Activated T-cell treated with anti-CD3 and anti-CD28 coated beads, Interleukin-2, amount 50 U/mL, for 24 hours (primary cell): ENCODE data around the gene CTNNA3.

ENCODE experiments used
- DNase-seq: peaks from one replicate; pipeline ENCODE4 v3.0.0-alpha.2; 2020
- H3K27ac Mint-ChIP-seq: 2 replicates; pipeline ENCODE4 v1.8.0; 2020; ENCODE audit warnings: mild to moderate bottlenecking, mixed read lengths
- H3K27me3 Mint-ChIP-seq: 2 replicates; pipeline ENCODE4 v1.8.0; 2020; ENCODE audit warnings: mixed read lengths
- H3K36me3 Mint-ChIP-seq: 2 replicates; pipeline ENCODE4 v1.8.0; 2020; ENCODE audit warnings: low read depth, mixed read lengths
- H3K4me1 Mint-ChIP-seq: 2 replicates; pipeline ENCODE4 v1.8.0; 2020; ENCODE audit warnings: low read depth, mixed read lengths
- H3K4me3 Mint-ChIP-seq: 2 replicates; pipeline ENCODE4 v1.8.0; 2020; ENCODE audit warnings: mild to moderate bottlenecking, moderate library complexity, mixed read lengths
- H3K9me3 Mint-ChIP-seq: 2 replicates; pipeline ENCODE4 v1.8.0; 2020; ENCODE audit warnings: mixed read lengths

CTNNA3 gene

DNA sequence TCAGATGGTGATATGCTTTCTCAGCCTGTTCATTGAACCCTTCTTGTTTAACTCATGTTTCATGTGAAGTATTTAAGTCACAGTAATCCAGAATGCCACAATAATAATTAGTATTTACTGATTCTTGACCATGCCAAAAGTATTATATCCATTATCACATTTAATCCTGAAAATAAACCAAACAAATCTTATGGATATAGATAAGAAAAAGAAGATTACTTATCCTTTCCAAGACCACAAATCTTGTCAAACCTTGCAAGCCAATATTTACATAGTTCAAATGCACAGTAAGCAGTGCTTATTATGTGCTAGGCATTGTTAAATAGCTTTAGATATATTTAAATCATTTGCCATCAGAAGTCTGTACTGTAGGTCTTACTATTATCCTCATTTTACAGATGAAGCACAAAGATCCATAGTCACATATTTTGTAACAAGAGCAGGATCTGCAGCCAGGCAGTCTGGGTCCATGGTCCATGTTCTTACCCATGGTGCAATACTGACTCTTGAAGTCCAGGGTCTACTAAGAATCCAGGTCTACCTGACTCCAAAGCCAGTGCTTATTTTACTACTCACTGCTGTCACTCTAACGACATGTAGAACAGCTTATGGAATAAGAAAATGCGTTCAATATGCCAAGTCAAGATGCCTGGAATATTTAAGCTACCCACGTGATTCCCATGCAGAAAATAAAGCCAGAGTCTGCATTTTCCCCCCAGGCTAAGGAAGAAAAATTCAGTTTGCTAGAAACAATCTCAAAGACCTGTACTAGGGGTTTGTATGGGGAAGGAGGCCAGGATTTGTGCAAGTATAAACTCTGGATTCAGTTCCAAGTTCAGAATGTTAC lies 1755.0 kb downstream of the CTNNA3 start:
- H3K27me3 Mint-ChIP-seq: no peaks in the 10 kb centered on the region
- peaks cover 5% of the 10 kb centered on the region for H3K9me3 Mint-ChIP-seq
- no peaks in the 10 kb centered on the region for H3K4me1 Mint-ChIP-seq
- DNase-seq: no peak
- no peak overlapping the region for H3K4me3 Mint-ChIP-seq
- H3K36me3 Mint-ChIP-seq: no peaks in the 10 kb centered on the region
- no peak overlapping the region for H3K27ac Mint-ChIP-seq

DNA sequence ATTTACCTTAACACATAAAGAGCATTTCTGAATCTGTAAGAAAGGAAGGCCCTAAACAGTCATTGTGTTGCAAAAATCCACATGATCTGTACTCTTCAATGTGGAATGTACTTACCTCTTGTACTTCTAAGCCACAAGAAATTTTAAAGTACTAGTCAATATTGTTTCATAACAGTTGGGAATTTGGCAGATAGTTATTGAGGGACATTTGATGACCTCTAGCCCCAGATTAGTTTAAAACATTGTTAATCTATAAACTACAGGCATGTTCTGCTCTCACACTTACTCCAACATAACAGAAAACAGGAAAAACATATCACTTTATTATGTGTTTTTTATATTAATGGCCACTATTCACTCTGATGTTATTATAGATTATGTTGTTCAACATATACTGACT lies 1755.9 kb downstream of the CTNNA3 start:
- Mint-ChIP-seq H3K36me3 (no peaks in the 10 kb centered on the region), H3K4me1 (no peaks in the 10 kb centered on the region), H3K9me3 (peaks cover 5% of the 10 kb centered on the region)

DNA sequence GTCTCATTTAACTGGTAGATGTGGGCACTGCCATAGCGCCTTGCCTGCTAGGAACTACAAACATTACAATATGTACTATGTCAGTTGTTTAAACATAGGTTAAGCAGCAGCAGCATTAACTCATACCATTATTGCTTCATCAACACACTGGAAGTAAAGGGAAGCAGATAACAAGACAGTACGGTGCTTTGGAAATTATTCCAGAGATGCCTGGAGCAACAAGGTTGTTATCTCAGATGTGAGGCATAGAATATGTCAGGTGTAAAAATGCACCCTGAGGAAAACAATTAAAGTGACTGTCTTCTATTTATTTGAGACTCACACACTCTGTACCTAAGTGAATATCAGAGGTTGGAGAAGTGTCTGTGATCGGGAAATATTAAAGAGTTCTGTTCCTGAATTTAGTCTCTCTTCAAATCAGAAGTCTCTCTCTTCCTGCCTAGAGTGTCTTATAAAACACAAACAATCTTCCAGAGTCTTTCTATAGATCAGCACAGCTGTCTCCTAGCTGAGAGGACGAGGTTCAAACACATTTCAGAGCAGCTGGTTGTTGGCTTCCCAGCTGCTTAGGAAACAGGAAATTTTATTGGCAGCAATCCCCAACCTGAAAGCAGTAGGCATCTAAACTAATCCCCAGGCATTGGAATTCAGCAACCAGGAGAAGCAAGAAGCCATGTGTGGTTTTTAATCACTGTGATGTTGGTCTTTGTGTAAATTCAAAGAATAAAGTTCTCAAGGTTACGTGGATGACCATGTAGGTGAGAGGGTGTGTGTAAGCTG lies 1764.5 kb downstream of the CTNNA3 start:
- Mint-ChIP-seq H3K4me3 (no peak overlapping the region), H3K9me3 (peaks cover 2% of the 10 kb centered on the region), H3K36me3 (no peaks in the 10 kb centered on the region), H3K27ac (no peak overlapping the region), H3K27me3 (no peaks in the 10 kb centered on the region), H3K4me1 (no peaks in the 10 kb centered on the region)
- DNase-seq: no peak

More for the DNA sequence above, 1755.9 kb downstream of the CTNNA3 start:
- no peak overlapping the region for H3K4me3 Mint-ChIP-seq
- H3K27ac Mint-ChIP-seq: no peak overlapping the region
- no peaks in the 10 kb centered on the region for H3K27me3 Mint-ChIP-seq
- no peak for DNase-seq

DNA sequence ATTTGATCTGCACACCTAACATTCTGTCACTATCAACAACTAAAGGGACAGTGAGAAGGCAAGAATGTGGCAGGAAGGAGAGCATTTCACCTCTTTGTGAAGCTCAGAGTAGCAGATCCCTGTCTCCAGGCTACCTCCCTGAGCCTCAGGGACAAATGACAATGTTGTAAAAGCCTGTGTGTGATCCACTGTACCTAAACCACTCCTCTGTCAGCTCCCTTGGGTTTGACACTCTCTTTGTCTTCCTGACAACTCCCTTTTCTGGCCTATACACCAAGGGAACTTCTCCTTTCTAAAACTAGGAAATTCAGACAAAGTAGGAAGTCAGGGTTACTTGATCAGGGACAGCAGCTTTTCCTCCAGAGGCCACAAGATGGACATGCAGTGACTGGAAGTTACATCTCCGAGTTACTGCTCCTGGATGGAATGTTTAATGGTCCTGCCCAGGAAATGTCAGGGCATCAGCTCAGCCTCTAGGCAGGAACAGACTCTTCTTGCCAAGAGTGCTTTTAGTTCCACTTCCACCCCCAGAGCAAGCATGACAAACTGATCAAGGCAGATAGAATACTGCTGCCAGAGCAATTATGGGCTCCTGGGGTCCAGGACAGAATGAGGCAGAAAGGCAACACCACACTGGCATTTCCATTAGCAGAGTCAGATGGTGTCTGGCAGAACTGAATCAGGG lies 1784.7 kb downstream of the CTNNA3 start:
- DNase-seq: no peak

DNA sequence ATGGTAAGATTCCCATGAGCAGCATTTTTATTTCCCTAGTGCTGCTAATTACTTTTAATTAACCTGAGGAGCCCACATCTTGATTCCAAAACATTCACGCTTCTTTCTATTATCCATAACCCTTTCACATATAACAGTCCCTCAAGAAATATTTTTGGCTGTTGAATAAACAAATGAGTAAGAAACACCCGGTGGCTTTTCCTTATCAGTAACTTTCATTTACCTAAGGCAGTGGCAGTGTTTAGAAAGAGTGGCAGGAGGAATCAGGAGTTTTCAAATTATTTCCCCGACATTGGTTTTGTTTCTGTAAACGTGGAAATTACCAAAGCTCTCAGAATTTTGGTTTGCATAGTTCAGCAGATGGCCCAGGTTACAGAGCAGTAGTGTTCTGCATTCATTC lies 1785.8 kb downstream of the CTNNA3 start:
- Mint-ChIP-seq H3K27ac (no peak overlapping the region), H3K9me3 (peaks cover 6% of the 10 kb centered on the region), H3K27me3 (no peaks in the 10 kb centered on the region), H3K4me3 (no peak overlapping the region), H3K4me1 (no peaks in the 10 kb centered on the region), H3K36me3 (no peaks in the 10 kb centered on the region)
- no peak for DNase-seq

More for the DNA sequence above, 1784.7 kb downstream of the CTNNA3 start:
- Mint-ChIP-seq H3K27me3 (no peaks in the 10 kb centered on the region), H3K9me3 (peaks cover 6% of the 10 kb centered on the region), H3K27ac (no peak overlapping the region), H3K4me3 (no peak overlapping the region), H3K36me3 (no peaks in the 10 kb centered on the region), H3K4me1 (no peaks in the 10 kb centered on the region)

DNA sequence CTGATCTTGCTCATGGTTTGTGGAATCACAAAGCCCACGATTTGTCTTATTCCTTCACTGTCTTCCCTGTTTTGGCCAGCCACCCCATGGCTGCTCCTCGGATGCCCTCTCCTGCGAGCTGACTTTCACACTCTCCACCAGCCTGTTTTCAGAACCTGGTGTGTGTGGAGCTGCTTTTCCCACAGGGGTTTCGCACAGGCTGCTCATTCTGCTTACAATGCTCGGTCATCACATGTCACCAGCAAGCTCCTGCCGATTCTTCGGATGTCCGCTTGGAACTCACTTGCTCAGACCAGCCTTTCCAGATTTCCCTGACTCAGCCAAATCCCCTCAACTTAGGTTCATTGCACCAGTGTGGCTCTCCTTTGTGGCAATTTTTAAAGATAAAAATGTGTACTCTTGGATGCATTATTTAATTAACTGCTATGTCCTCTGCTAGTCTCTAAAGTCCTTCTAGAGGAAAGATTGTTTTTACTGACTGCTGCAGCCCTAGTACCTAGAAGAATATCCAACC lies 1788.7 kb downstream of the CTNNA3 start:
- H3K9me3 Mint-ChIP-seq: peaks cover 11% of the 10 kb centered on the region
- H3K36me3 Mint-ChIP-seq: no peaks in the 10 kb centered on the region
- H3K27ac Mint-ChIP-seq: no peak overlapping the region
- DNase-seq: no peak
- H3K4me1 Mint-ChIP-seq: no peaks in the 10 kb centered on the region
- H3K27me3 Mint-ChIP-seq: no peaks in the 10 kb centered on the region
- no peak overlapping the region for H3K4me3 Mint-ChIP-seq

DNA sequence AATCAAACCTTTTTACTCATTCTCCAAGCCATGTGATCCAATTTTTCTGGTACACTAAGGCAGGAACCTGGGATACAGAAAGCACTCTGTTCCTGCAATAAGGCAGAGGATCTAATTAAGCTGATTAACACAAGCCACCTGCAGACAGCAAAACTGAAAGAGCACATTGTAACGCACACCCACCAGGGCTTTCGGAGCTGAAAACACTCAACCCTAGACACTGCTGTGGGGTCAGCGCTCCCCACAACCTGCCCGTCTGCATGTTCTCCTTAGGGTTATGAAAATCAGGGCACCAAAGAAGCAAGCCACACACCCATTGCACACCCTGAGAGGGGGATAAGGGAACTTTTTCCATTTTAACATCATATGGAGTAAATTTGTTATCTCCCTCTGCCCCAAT lies 1792.4 kb downstream of the CTNNA3 start:
- Mint-ChIP-seq H3K27ac (no peak overlapping the region), H3K4me1 (no peaks in the 10 kb centered on the region), H3K9me3 (peaks cover 5% of the 10 kb centered on the region), H3K4me3 (no peak overlapping the region), H3K27me3 (no peaks in the 10 kb centered on the region), H3K36me3 (no peaks in the 10 kb centered on the region)
- DNase-seq: no peak

DNA sequence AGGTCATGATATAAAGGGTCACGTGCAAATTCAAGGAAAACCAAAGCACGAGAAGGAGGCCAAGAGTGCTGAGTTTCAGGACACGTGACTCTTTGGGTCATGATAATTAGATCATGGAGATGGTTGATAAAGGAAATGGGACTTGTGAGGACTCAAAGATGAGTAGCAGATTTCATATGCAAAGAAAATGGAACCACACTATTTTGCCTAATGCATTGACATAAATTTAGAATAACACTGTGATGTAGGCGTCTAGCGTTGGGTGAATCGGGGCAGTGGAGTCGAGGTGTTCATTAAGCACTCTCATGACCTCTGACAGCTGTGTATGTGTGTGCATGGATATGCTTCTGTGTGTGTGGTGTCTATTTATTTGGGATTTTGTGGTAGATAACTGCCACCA lies 1795.7 kb downstream of the CTNNA3 start:
- no peaks in the 10 kb centered on the region for H3K4me1 Mint-ChIP-seq
- H3K9me3 Mint-ChIP-seq: peaks cover 5% of the 10 kb centered on the region
- DNase-seq: no peak
- no peaks in the 10 kb centered on the region for H3K27me3 Mint-ChIP-seq
- no peak overlapping the region for H3K27ac Mint-ChIP-seq
- no peaks in the 10 kb centered on the region for H3K36me3 Mint-ChIP-seq
- no peak overlapping the region for H3K4me3 Mint-ChIP-seq

DNA sequence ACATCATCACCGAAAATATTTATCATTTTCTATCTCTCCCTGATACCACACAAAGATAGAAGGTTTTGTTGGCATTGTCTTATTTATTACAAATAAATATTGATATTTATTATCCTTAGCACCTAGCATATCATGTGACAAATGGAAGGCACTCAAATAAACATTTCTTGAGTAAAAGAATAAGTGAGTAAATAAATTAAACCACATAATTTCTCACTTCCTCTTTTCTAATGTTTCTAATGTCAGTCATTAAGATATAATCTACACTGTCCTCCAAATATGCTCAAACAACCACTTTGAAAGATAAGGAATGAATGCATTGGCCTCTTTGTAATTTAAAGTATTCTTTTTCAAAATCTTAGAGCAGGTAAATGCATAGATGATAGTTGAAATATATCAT lies 1797.9 kb downstream of the CTNNA3 start:
- Mint-ChIP-seq H3K4me3 (no peak overlapping the region), H3K4me1 (no peaks in the 10 kb centered on the region), H3K27ac (no peak overlapping the region), H3K27me3 (no peaks in the 10 kb centered on the region), H3K9me3 (no peaks in the 10 kb centered on the region), H3K36me3 (no peaks in the 10 kb centered on the region)
- no peak for DNase-seq

DNA sequence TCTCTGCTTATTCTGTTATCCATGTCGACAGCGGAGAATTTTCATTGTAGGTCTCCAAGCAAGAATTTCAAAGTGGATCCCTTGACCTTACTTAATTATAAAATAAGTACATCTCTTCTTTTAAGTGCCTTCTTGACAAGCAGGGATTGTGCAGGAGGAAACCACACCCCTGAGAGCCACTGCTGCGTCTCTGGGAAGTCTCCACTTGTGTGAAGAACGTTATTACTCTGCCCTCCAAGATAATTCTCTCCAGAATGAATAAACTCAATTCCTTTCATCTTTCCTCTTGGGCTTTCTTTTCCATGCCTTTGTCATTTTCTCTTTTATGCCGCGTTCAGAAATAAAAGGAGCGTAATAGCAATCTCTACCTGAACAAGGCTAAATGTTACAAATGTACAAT lies 1801.0 kb downstream of the CTNNA3 start:
- no peak overlapping the region for H3K27ac Mint-ChIP-seq
- no peak for DNase-seq
- no peaks in the 10 kb centered on the region for H3K9me3 Mint-ChIP-seq
- H3K36me3 Mint-ChIP-seq: no peaks in the 10 kb centered on the region
- no peaks in the 10 kb centered on the region for H3K4me1 Mint-ChIP-seq
- H3K4me3 Mint-ChIP-seq: no peak overlapping the region
- no peaks in the 10 kb centered on the region for H3K27me3 Mint-ChIP-seq

DNA sequence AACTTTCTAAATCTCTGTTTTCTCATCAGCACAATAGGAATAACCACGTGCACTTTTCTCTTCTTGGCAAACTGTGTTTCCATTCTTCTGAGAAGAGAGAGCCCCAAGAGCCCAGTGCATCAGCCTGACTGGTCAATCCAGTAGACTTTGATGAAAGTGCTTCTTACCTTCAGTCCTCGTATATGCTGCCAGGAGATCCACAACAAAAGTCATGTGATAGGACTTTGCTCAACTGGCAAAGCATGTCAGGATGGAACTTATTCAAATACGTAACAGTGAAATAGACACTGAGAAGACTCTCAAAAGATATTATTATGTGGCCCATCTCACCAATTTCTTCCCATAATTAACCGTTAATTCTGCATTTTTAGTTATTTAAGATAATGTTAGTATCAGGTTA lies 1801.6 kb downstream of the CTNNA3 start:
- Mint-ChIP-seq H3K36me3 (no peaks in the 10 kb centered on the region), H3K4me1 (no peaks in the 10 kb centered on the region), H3K27ac (no peak overlapping the region), H3K9me3 (no peaks in the 10 kb centered on the region), H3K27me3 (no peaks in the 10 kb centered on the region), H3K4me3 (no peak overlapping the region)
- DNase-seq: no peak

DNA sequence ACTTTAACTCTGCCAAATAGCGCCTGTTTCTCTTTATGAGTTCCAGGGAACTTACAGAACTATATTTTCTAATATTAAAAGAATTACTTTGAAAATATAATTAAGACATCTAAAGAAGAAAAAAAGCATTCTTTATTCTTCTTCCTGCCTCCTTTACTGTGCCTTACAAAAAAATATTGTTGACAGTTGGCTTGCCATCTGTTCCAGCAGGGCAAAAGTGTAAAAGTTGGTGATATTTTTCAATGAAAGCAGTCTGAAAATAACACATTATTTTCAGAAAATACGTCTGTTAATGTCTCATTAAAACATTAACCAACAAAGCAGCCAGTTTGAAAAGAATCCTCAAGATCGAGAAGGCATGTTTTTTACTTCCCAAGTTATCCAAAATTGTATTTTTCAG lies 1802.3 kb downstream of the CTNNA3 start:
- Mint-ChIP-seq H3K9me3 (no peaks in the 10 kb centered on the region), H3K4me1 (no peaks in the 10 kb centered on the region), H3K27me3 (no peaks in the 10 kb centered on the region), H3K4me3 (no peak overlapping the region), H3K27ac (no peak overlapping the region), H3K36me3 (no peaks in the 10 kb centered on the region)
- no peak for DNase-seq

DNA sequence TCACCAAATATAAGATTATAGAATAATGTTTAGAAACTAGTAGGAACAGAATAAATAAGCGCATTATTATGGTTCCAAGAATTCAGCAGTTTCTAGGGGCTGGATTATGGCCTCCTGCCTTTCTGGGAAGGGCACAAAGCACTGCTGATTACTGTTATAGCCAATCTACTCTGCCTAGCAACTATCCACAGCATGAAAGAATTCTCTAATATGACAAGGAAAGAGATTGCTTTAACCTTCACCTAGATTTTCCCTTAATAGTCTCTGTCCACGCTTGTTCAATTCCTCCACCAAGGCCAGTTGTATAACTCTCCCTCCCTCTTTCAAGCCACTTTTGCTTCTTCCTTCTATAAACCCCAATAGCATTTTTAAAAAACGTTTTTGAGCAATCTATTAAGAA lies 1803.7 kb downstream of the CTNNA3 start:
- Mint-ChIP-seq H3K4me3 (no peak overlapping the region), H3K27ac (no peak overlapping the region), H3K27me3 (no peaks in the 10 kb centered on the region), H3K4me1 (no peaks in the 10 kb centered on the region), H3K9me3 (no peaks in the 10 kb centered on the region), H3K36me3 (no peaks in the 10 kb centered on the region)
- DNase-seq: no peak

DNA sequence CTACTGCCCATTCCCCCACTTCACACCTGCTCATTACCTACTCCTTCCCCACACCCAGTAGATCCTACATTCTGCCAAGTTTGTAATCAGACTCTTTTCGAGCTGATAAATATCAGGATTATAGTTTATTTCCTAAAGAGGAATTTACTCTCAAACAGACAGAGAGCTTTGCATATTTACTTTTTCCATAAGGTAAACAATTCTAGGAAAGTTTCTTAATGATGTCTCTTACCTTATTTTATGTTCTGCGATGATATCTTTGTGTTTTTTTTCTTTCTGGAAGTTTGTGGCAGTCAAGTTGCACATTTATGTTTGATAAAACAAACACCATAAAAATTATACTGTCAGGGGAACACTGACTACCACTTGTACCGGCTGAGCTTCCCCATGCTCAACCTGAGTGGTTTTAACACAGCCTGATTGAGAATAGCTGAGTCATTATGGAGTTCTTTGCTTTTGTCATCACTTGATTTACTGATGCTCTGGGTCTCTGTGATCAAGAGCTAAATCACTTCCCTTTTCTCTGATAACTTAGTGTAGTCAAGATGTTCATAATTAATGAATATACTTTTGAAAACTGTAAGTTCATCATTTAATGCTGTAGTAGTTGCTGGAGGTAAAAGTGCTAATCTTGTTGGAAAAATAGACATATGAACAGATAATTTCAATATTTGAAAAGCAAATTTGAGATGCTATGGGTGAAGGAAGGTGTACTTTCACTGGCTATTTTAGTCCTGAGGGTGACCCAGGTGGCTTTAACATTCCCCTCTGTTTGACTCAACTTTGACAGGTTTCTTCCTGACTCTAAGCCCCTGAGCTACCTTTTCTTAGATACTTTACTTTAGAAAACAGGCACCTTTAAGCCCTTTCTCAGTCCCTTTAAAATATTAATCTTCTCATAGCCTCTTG lies 1804.7 kb downstream of the CTNNA3 start:
- no peak overlapping the region for H3K27ac Mint-ChIP-seq
- no peaks in the 10 kb centered on the region for H3K36me3 Mint-ChIP-seq
- H3K4me3 Mint-ChIP-seq: no peak overlapping the region
- no peaks in the 10 kb centered on the region for H3K9me3 Mint-ChIP-seq
- H3K4me1 Mint-ChIP-seq: no peaks in the 10 kb centered on the region
- no peaks in the 10 kb centered on the region for H3K27me3 Mint-ChIP-seq
- no peak for DNase-seq
